Uterus (tissue), 4 donors: ENCODE results near the gene ZNF446. TPM values are rescaled to one million over a fixed set of nuclear protein-coding genes. Genes with fewer than 3 reads are reported as not detected.

ENCODE experiments used
- DNase-seq, 2 donors: peaks; one replicate each; pipeline ENCODE4 v3.0.0-alpha.2; 2019 to 2020
- H3K27ac ChIP-seq, 2 donors: fragments of 200-600 bp; sonication (generic); 1 replicate in 1 of 2; 2 replicates in 1 of 2; pipeline ENCODE4 v1.5.1; 2016 to 2018
- H3K27me3 ChIP-seq, 2 donors: fragments of 200-600 bp; sonication (generic); one replicate each; pipeline ENCODE4 v1.5.1; 2018 to 2019; ENCODE audit warnings: control low read depth in 1 of 2
- H3K36me3 ChIP-seq, 2 donors: fragments of 200-600 bp; sonication (generic); one replicate each; pipeline ENCODE4 v1.5.1; 2019; ENCODE audit warnings: control low read depth in 1 of 2
- H3K4me1 ChIP-seq, 2 donors: fragments of 200-600 bp; sonication (generic); one replicate each; pipeline ENCODE4 v1.5.1; 2018 to 2019; ENCODE audit warnings: control low read depth in 1 of 2
- H3K4me3 ChIP-seq, 2 donors: fragments of 200-600 bp; sonication (generic); 1 replicate in 1 of 2; 2 replicates in 1 of 2; pipeline ENCODE4 v1.5.1; 2018 to 2019; ENCODE audit warnings: mild to moderate bottlenecking in 1 of 2
- H3K9me3 ChIP-seq, 2 donors: fragments of 200-600 bp; sonication (generic); one replicate each; pipeline ENCODE4 v1.5.1; 2019; ENCODE audit warnings: control low read depth in 1 of 2
- CTCF ChIP-seq, 4 experiments: fragments of 200-600 bp in 2 of 4; fragments of 450-650 bp in 2 of 4; sonication (generic) in 2 of 4; IDR thresholded peaks; one replicate each; pipeline ENCODE4 v1.5.1; 2016 to 2019; ENCODE audit warnings: antibody characterized with exemption in 4 of 4, mild to moderate bottlenecking in 2 of 4, moderate library complexity in 1 of 4
- POLR2A ChIP-seq, 2 donors: fragments of 450-650 bp; IDR thresholded peaks; one replicate each; pipeline ENCODE4 v1.6.1; 2016; ENCODE audit warnings: antibody characterized with exemption in 2 of 2, mild to moderate bottlenecking in 1 of 2, moderate library complexity in 1 of 2
- intact Hi-C: fragments of 100-400 bp; cut with DNase I; formaldehyde crosslinking; loops from one replicate; pipeline ENCODE4 v1.15.1; 2023; ENCODE audit warnings: low total_unique reads
- small RNA-seq: library from RNA; depleted of rRNA; stranded (forward); fragments of <200 nt; gene quantifications from one replicate; pipeline ENCODE3, GENCODE V24; 2016
- total RNA-seq, 4 donors: library from RNA; depleted of rRNA in 3 of 4; stranded (reverse); fragments of >200 nt in 3 of 4; gene quantifications; one replicate each; pipeline versions ENCODE4 v1.1.0 to v1.2.4, GENCODE V29; 2014 to 2023
- donor health status: DM: yes; HTN: yes; CAD: no.

ZNF446 gene
- total RNA-seq, 4 donors from 2014 or later = 1.8 to 18.7 (median 11.4) TPM

DNA sequence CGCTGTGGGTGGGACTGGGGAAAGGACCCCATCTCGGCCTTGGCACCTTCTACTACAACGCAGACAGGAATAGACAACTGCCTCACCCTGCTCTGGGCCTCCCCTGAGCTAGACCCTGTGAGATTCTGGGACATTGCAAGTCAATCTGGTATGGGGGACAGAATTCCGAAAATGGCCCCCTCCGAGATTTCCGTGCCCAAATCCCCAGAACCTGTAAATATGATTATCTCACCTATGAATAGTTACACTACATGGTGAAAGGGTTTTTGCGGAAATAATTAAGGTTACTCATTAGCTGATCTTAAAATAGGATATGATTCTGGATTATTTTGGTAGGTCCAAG is 44.1 kb downstream of the ZNF446 start:
- intact Hi-C loops = no loop called here
- Histone ChIP-seq H3K4me3 (peak overlapping the region; percentile 88 to 89), H3K4me1 (peaks cover 0 to 12% of the 10 kb centered on the region in 2 donors), H3K9me3 (no peaks in the 10 kb centered on the region), H3K27me3 (no peaks in the 10 kb centered on the region), H3K27ac (peak overlapping the region; percentile 89 to 96), H3K36me3 (no peaks in the 10 kb centered on the region)
- TF ChIP-seq CTCF (IDR thresholded peaks at IDR 0.05) (no peak), POLR2A (IDR thresholded peaks at IDR 0.05) (no peak)
- DNase-seq = no peak

GRCh38 chr19:58521651-58522050 is 45.5 kb downstream of the ZNF446 start:
- H3K27ac ChIP-seq = no peak overlapping the region
- TF ChIP-seq CTCF (IDR thresholded peaks at IDR 0.05) (no peak), POLR2A (IDR thresholded peaks at IDR 0.05) (no peak)
- H3K36me3 ChIP-seq = no peaks in the 10 kb centered on the region
- H3K27me3 ChIP-seq = no peaks in the 10 kb centered on the region
- H3K9me3 ChIP-seq = no peaks in the 10 kb centered on the region
- intact Hi-C loops = no loop called here
- H3K4me3 ChIP-seq = no peak overlapping the region
- H3K4me1 ChIP-seq = peaks cover 0 to 12% of the 10 kb centered on the region in 2 donors
- no peak for DNase-seq

DNA sequence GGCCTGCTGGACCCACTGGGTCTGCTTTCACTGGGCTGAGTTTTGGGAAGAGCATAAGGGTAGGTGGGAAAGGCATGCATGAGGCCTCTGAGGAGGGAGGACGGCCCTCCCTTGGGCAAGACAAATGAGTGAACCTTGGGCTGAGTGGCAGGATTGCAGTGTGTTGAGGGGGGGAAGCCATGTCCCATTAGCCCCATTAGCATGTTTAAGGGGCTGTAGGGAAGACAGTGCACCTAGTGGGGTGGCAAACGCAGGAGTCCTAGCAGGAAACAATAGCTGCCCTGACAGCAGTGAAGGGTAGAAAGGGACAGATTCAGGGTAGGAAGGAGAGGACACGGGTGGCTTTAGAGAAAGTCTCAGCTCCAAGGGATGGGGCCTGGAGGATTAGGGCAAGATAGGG is 46.6 kb downstream of the ZNF446 start:
- Histone ChIP-seq H3K36me3 (no peaks in the 10 kb centered on the region), H3K4me1 (peaks cover 0 to 12% of the 10 kb centered on the region in 2 donors), H3K27ac (no peak overlapping the region), H3K9me3 (no peaks in the 10 kb centered on the region), H3K4me3 (no peak overlapping the region), H3K27me3 (no peaks in the 10 kb centered on the region)
- no peak for DNase-seq
- no peak for TF ChIP-seq POLR2A (IDR thresholded peaks at IDR 0.05)
- TF ChIP-seq CTCF (IDR thresholded peaks at IDR 0.05) = no peak
- intact Hi-C loops = no loop called here

GRCh38 chr19:58529405-58529804 is 53.3 kb downstream of the ZNF446 start:
- Histone ChIP-seq H3K27ac (no peak overlapping the region), H3K4me3 (no peak overlapping the region), H3K27me3 (no peaks in the 10 kb centered on the region), H3K9me3 (no peaks in the 10 kb centered on the region), H3K4me1 (no peaks in the 10 kb centered on the region), H3K36me3 (no peaks in the 10 kb centered on the region)
- intact Hi-C loops = no loop called here
- TF ChIP-seq POLR2A (IDR thresholded peaks at IDR 0.05) (no peak), CTCF (IDR thresholded peaks at IDR 0.05) (no peak)
- DNase-seq = no peak

Small RNAs within 50 kb of the gene (small RNA-seq; reads per million reads assigned to genes)
- gene RN7SL693P (not detected), gene RNU6-1337P (not detected)

Other genes with a start within 250 kb of the ZNF446 start
- gene ZNF544, start 247.4 kb upstream of the ZNF446 start, total RNA-seq = 10 to 100 TPM in 3 of 4 donors, 1 to 10 TPM in 1; 2.6 to 67.0 (median 43.7) TPM
- 10 to 100 TPM in 1 of 4 donors, 1 to 10 TPM in 3; 1.8 to 10.8 (median 8.2) TPM for gene ZNF8, start 197.4 kb upstream of the ZNF446 start, total RNA-seq
- 10 to 100 TPM; 27.1 to 62.1 (median 39.2) TPM for gene ERVK3-1, start 171.0 kb upstream of the ZNF446 start, total RNA-seq
- gene ZSCAN22, start 149.4 kb upstream of the ZNF446 start, total RNA-seq = 1 to 10 TPM; 3.9 to 5.1 (median 4.6) TPM
- 100 to 1,000 TPM in 1 of 4 donors, 10 to 100 TPM in 1, 1 to 10 TPM in 2; 2.8 to 108 (median 12.9) TPM for gene A1BG, start 122.9 kb upstream of the ZNF446 start, total RNA-seq
- 1 to 10 TPM in 3 of 4 donors, not detected in 1; 3.4 to 7.2 (median 6.8) TPM for gene ZNF497, start 113.6 kb upstream of the ZNF446 start, total RNA-seq
- 1 to 10 TPM in 3 of 4 donors, not detected in 1; 1.6 to 4.6 (median 2.8) TPM for gene ZNF837, start 95.3 kb upstream of the ZNF446 start, total RNA-seq
- gene RPS5, start 89.1 kb upstream of the ZNF446 start, total RNA-seq = 1,000 to 10,000 TPM; 1,103 to 4,958 (median 2,770) TPM
- gene RNF225, start 80.7 kb upstream of the ZNF446 start, total RNA-seq = not detected
- gene ZNF584, start 67.7 kb upstream of the ZNF446 start, total RNA-seq = 10 to 100 TPM in 2 of 4 donors, 1 to 10 TPM in 2; 1.5 to 26.6 (median 16.4) TPM
- 10 to 100 TPM in 1 of 4 donors, 1 to 10 TPM in 3; 4.4 to 19.8 (median 7.6) TPM for gene ZNF132, start 36.2 kb upstream of the ZNF446 start, total RNA-seq
- 10 to 100 TPM in 1 of 4 donors, 1 to 10 TPM in 3; 1.2 to 17.5 (median 7.3) TPM for gene ZNF324B, start 24.7 kb upstream of the ZNF446 start, total RNA-seq
- gene ZNF324, start 9.3 kb upstream of the ZNF446 start, total RNA-seq = 10 to 100 TPM in 3 of 4 donors, 1 to 10 TPM in 1; 2.9 to 75.1 (median 27.1) TPM
- gene SLC27A5, start 35.6 kb downstream of the ZNF446 start, total RNA-seq = 10 to 100 TPM in 1 of 4 donors, 1 to 10 TPM in 3; 1.8 to 10.2 (median 6.7) TPM
- 10 to 100 TPM in 1 of 4 donors, 1 to 10 TPM in 2, under 1 TPM in 1; 0.88 to 17.8 (median 3.8) TPM for gene ZBTB45, start 43.5 kb downstream of the ZNF446 start, total RNA-seq
- 100 to 1,000 TPM; 192 to 322 (median 280) TPM for gene TRIM28, start 67.7 kb downstream of the ZNF446 start, total RNA-seq
- gene CHMP2A, start 78.8 kb downstream of the ZNF446 start, total RNA-seq = 10 to 100 TPM; 30.9 to 77.8 (median 56.0) TPM
- 10 to 100 TPM in 3 of 4 donors, 1 to 10 TPM in 1; 6.1 to 63.7 (median 24.9) TPM for gene UBE2M, start 82.3 kb downstream of the ZNF446 start, total RNA-seq
- 10 to 100 TPM; 26.5 to 41.5 (median 30.0) TPM for gene MZF1, start 97.0 kb downstream of the ZNF446 start, total RNA-seq